ENCODE data around the gene UBXN2A.

Gene UBXN2A

DNA sequence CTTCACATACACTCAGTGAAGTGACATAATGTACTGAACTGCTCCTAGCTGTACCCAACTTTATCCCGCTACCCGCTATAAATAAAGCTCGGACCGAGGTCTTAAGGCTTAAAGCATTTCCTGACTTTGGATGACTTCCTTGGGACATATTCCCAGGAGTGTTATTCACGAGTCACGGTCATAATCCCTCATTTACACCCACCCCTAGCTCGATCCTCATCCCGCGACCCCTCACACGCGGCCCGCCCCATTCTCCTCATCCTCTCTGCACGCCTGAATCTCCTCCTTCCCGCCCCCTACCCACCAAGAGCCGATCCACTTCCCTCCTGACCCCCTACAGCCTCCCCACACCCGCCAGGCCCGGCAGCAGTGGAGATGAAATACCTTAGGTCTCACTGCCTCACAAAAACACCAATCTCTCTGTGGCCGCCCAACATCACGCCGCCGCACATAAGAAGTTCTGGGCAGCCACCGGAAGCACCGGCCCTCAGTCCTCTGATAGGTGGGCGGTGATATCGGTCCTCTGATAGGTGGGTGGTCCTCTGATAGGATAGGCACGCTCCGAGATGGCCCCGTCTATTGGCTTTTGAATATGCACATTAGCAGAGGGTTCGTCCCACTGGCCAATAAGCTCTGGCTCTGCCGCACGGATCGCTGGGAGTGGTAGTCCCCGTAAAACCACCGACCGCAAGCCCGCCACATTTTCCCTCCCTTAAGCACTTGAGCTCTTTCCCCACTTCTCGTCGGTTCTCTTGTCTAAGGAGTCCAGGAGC lies 106.9 kb downstream of the UBXN2A start, which contains the start of gene WDCP:
WDCP (minus strand) TSS at position 462 of the 773 bp plus-strand sequence. CDS start 7,897 bp downstream, outside the sequence.
- peak; percentile 98 to 99 for DNase-seq

DNA sequence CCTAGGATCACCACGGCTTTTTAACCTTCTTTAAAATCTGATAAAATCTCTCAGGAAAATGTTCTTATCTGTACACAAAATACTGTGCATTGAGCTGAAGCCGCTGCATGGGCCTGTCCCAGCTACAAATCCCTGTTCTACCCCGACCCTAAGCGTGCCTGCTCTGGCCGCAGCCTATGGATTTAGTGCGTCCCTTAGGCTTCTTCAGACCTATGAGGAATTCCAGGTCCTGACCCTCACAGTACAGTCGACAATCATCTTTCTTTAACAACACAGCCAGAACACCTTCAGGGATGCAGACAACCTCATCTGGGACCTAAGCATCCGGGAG lies 107.4 kb downstream of the UBXN2A start:
- no peak for DNase-seq

DNA sequence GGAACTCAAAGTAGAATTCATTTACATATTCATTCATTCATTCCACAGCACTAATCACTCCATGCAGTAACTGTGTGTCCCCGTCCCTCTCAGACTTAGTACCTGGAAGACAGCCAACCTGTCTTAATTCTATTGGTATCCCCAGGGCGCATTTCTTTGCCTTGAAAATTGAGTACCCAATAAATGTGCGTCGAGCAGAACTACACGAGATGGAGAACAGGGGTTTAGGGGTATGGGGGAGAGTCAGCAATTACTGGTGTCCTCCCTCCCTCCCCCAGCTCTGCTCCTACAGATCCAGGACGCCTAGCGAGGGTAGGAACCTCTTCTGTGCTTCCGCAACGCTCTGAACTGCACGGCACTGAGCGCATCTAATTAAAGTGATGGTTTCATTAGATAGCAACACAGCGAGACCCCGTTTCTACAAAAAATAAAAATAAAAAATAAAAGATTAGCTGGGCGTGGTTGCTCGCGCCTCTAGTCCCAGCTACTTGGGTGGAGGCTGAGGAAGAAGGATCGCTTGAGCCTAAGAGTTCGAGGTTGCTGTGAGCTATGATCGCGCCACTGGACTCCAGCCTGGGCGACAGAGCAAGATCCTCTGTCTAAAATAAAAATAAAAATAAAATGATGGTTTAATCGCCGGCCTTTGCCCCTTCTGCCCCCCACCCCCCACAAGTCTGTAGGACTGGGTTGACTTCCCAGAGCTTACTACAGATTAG lies 108.7 kb downstream of the UBXN2A start:
- peak in 1 of 2 experiments; percentile 35 for DNase-seq

DNA sequence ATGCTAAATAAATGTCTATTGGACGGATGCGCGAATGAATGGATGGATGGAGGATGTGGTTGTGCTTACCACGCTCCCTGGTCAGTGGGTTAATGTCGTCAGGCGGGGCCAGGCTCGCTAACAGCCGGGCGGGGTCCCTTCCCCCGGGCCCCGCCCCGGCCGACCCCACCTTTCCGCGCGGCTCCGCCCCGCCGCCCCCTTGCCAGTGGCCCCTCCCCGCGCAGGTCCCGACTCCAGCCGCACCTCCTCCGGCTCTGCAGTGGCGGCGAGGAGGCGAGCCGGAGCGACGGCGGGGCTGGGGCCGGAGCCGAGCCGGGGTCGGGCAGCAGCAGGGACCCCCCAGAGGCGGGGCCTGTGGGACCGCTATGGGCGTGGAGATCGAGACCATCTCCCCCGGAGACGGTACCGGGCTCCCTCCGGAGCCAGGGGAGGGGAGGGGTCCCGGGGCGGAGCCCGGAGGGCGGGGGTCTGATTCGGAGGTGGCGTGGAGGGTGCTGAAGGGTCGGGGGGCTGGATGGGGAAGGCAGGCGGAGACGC lies 109.3 kb downstream of the UBXN2A start, which contains the start of gene FKBP1B:
FKBP1B (plus strand) TSS at position 257 of the 537 bp plus-strand sequence; CDS start at position 366, 109 bp downstream.
- DNase-seq: peak; percentile 24 to 81

DNA sequence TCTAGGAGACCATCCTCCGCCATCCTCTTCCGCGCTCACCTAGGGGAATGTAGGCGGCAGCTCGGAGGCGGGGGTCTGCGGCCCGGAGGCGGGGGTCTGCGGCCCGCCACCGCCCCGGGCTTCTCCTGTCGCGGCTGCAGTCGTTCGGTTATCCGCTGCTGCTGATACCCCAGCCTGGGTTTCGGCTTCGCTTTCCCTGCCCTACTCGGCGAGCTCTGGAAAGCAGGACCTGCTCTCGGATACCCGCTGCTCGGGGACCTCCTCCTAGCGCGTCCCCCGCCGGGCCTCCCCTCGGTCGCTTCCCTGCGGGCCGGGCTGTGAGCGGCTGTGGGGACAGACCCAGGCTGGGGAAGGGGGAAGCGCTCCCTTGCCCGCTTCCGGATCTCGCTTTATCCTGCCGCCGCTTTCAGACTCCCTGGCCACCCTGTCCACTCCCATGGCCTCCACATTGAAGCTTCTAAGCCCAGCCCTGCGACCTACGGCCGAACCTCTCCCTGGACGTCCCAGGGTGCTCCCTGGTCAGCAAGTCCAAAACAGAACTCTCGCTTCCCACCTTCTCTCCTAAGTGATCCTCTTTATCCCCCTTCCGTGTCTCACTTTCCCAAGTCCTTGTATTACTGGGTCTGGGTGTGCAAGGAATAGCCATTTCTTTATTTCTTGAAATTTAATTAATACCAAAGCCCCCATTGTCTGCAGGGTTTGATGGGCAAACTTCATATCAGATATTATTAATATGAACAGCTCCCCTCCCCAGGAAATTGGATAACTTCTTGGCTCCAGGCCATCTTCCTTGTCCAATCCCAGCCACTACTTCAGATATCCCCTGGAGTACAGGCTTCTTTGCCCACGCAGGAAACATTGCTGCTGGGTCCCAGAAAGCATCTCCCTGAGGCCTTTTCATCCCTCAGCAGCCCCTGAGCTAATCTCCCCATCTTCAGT lies 110.0 kb downstream of the UBXN2A start:
- DNase-seq: peak; percentile 3 to 53

DNA sequence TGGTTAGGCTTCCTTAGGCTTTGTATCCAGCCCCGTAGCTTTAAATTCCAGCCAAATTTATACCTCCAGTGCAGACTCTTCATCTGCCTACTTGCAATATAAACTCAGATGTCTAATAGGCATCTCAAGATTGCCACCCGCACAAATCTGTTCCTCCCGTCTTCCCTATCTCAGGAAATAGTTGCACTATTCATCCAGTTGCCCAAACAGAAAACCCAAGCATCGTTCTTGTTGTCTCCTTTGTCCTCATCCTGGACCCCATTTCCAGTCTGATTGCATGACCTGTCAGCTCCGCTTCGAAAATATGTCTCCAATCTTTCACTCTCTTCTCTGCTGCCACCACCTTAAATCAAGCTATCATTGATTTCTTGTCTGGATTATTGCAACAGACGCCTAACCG lies 111.6 kb downstream of the UBXN2A start:
- no peak for DNase-seq

DNA sequence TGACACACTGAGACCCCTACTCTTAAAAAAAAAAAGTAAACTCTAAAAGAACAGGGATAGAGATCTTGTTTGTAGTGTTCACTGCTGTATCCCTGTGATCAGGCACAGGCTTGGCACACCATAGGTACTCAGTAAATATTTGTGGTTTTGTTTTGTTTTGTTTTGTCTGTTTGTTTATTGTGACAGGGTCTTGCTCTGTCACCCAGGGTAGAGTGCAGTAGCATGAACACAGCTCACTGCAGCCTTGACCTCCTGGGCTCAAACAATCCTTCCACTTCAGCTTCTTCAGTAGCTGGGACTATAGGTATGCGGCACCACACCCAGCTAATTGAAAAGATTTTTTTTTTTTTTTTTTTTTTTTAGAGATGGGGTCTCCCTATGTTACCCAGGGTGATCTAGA lies 112.7 kb downstream of the UBXN2A start:
- no peak for DNase-seq
